GM20000 (cell line): ENCODE data around the gene TSHZ2.

Experiments
- DNase-seq: peaks from one replicate; pipeline ENCODE4 v3.0.0; 2012; ENCODE audit warnings: low spot score
- TF ChIP-seq, protein P1 (sequence below): IDR thresholded peaks from 2 replicates; pipeline ENCODE4 v1.5.1; 2012; ENCODE audit warnings: mild to moderate bottlenecking, control low read depth; ENCODE audit errors: extremely low read depth, missing control alignments

Gene TSHZ2

DNA sequence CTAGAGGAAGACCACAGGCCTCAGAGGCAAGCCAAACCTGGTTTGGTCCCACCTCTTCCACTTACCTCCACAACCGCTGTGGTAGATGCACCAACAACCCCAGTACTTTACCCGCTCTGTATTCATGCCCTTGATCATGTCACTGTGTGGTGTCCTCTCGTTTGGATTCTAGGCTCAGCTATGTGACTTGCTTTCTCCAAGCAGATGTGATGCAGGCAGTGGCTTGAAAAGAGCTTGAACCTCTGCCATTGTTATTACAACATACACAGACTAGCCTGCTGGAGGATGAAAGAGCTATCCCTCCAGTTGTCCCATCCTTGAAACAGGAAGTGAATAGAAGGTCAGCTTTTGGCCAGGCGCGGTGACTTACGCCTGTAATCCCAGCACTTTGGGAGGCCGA is 473.8 kb downstream of the TSHZ2 start:
- no peak for DNase-seq

DNA sequence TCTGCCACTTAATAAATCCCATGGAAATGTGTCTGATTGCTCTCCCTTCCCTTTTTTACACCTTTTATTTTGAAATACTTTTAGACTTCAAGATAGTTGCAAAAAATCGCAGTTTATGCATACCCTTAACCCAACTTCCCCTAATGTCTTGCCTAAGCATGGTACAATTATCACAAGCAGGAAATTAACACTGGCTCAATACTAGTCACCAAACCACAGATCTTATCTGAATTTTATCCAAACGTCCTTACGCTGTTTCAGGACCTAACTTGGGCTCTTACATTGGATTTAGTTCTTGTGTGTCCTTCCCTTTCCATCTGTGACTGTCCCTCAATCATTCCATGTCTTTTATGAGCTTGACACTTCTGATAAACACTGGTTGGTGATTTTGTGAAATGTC is 475.2 kb downstream of the TSHZ2 start:
- no peak for DNase-seq

More for the DNA sequence above, 473.8 kb downstream of the TSHZ2 start:
- TF ChIP-seq, protein P1, sequence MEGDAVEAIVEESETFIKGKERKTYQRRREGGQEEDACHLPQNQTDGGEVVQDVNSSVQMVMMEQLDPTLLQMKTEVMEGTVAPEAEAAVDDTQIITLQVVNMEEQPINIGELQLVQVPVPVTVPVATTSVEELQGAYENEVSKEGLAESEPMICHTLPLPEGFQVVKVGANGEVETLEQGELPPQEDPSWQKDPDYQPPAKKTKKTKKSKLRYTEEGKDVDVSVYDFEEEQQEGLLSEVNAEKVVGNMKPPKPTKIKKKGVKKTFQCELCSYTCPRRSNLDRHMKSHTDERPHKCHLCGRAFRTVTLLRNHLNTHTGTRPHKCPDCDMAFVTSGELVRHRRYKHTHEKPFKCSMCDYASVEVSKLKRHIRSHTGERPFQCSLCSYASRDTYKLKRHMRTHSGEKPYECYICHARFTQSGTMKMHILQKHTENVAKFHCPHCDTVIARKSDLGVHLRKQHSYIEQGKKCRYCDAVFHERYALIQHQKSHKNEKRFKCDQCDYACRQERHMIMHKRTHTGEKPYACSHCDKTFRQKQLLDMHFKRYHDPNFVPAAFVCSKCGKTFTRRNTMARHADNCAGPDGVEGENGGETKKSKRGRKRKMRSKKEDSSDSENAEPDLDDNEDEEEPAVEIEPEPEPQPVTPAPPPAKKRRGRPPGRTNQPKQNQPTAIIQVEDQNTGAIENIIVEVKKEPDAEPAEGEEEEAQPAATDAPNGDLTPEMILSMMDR = no peak

DNA sequence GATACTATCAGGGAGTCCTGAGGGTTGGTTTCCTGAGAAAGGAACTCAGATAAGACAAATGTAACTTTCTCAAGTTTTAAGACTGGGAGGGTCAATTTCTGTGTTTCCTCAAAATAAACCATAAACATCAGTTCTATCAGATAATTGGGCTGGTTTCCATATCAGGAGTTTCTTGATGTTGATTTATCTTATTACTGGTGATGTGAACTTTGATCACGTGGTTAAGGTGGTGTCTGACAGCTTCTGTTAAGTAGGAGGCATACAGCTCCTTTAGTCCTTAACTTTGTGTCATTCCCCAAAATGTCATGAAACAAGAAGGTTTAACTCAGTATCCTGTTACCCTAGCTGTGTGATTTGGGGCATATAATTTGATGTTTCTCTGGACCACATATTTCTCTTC is 476.3 kb downstream of the TSHZ2 start:
- TF ChIP-seq, protein P1 = no peak
- no peak for DNase-seq

More for the DNA sequence above, 475.2 kb downstream of the TSHZ2 start:
- TF ChIP-seq, protein P1 = no peak

DNA sequence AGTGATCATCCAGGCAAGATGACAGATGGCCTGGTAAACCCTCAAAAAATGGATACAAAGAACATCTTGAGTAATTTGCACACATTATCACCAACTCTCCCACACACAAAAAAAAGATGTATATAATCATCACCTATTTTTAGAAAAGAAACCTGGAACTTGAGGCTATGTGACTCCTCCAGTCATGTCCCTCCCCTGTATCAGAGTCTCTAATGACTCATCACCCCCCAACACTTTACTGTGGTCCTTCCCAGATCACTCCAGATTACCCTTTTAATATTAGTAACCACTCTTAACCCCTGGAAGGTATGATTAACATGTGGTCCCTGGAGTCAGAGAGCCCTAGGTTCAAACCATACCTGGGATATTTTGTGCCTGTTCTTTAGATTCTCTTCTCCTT is 476.7 kb downstream of the TSHZ2 start:
- DNase-seq = no peak
- TF ChIP-seq, protein P1 = no peak

DNA sequence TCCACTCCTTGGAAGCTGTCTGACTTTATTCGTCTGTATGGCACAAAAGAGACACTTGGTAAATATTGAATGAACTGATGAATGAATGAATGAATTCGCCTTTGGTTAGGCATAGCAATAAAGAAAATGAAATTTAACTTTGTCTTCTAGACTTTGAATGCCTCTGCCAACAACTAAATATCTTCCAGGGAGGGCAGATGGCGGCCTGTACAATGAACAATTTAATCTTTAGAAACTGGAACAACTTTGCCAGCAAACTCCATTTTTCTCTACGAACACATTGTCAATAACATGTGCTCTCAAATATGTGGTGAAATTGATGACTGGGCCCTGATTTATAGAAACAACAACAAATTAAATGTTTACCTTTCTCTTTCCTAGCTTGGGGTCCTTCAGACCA is 480.9 kb downstream of the TSHZ2 start:
- DNase-seq = no peak
- TF ChIP-seq, protein P1 = no peak

DNA sequence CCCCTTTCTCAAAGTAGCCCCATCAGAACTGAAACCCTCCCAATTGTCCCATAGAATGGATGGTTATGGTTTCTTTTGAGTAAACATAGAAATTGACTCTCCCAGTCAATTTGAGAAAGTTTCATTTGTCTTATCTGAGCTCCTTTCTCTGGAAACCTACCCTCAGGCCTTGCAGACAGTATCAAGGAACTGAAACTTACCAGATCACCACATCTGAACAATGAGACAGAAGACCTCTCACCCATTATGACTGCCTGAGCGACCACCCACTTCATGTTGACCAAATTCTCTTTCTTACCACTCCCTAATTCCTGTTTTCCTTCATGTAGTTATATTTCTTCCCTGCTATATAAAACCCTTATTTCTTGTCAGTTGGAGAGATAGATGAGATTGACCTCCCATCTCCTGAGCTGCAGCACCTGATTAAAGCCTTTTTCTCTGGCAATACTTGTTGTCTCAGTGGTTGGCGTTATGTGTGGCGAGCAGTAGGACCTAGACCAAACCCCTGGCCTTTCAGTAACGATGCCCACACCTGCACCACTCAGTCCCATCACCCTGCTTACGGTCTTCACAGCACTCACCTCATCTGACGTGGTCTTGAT is 482.6 kb downstream of the TSHZ2 start:
- DNase-seq = no peak
- TF ChIP-seq, protein P1 = no peak

DNA sequence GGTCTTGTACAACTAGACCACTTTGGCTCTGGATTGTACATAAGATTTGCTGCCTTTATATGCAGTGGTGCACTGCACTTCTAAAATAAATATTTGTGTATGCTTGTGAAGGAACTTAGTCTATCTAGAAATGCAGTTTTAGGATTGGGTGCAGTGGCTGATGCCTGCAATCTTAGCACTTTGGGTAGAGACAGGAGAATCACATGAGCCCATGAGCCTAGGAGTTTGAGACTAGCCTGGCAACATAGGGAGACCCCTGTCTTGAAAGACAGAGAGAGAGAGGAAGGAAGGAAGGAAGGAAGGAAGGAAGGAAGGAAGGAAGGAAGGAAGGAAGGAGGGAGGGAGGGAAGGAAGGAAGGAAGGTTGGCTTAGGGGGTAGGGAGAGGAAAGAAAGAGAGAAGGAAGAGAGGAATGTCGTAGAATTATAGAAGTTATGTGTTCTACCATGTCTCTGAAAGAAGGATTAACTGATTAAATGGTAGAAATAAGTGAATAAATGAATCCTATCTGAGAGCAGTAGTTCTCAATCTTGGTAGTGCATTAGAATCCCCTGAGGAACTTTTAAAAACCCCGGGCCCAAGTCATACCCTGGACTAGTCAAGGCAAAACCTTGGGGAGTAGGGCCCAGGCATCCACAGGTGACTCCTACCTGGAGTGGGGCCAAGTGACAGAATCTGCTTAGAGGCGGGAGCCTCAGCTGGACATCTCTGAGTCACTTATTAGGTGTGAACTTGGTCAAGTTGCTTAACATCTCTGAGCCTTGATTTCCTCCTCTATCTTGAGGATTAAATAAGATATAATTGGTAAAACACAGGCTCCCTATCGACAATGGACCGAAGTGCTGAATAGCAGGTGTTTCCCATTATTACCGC is 491.2 kb downstream of the TSHZ2 start:
- TF ChIP-seq, protein P1 = no peak
- DNase-seq = no peak
